Ovary (tissue), 9 donors: ENCODE results near the gene INAVA. TPM values are rescaled to one million over a fixed set of nuclear protein-coding genes. Genes with fewer than 3 reads are reported as not detected.

Experiments used
- DNase-seq, 5 donors: peaks; one replicate each; pipeline ENCODE4 v3.0.0-alpha.2; 2019 to 2020
- H3K27ac ChIP-seq, 2 donors: fragments of 200-600 bp; one replicate each; pipeline versions ENCODE4 v1.5.1 to v1.8.0; 2019 to 2022
- H3K27me3 ChIP-seq: fragments of 200-600 bp; one replicate; pipeline ENCODE4 v1.8.0; 2022
- H3K36me3 ChIP-seq: fragments of 200-600 bp; sonication (generic); one replicate; pipeline ENCODE4 v1.5.1; 2019
- H3K4me1 ChIP-seq: one replicate; pipeline ENCODE4 v1.8.1; 2013; ENCODE audit warnings: mild to moderate bottlenecking, moderate library complexity; ENCODE audit not compliant: insufficient read depth
- H3K4me3 ChIP-seq: fragments of 200-600 bp; sonication (generic); one replicate; pipeline ENCODE4 v1.5.1; 2017
- H3K9me3 ChIP-seq, 2 donors: fragments of 200-600 bp in 1 of 2; sonication (generic) in 1 of 2; one replicate each; pipeline versions ENCODE4 v1.5.1 to v1.8.1; 2013 to 2019; ENCODE audit warnings: mild to moderate bottlenecking in 1 of 2, moderate library complexity in 1 of 2
- CTCF ChIP-seq, 3 donors: fragments of 450-650 bp in 2 of 3; fragments of 200-600 bp in 1 of 3; IDR thresholded peaks; one replicate each; pipeline versions ENCODE4 v1.5.1 to v1.8.0; 2016 to 2022; ENCODE audit warnings: antibody characterized with exemption in 3 of 3, mild to moderate bottlenecking in 1 of 3
- EP300 ChIP-seq: sonication (generic); formaldehyde crosslinking; IDR thresholded peaks from one replicate; pipeline ENCODE4 v1.6.1; 2017; ENCODE audit warnings: antibody characterized with exemption
- POLR2A ChIP-seq: fragments of 450-650 bp; IDR thresholded peaks from one replicate; pipeline ENCODE4 v1.6.1; 2017; ENCODE audit warnings: antibody characterized with exemption, mild to moderate bottlenecking, moderate library complexity
- WGBS, 3 donors: extraction: QIAGEN DNeasy Blood & Tissue Kit in 1 of 3; methylation state at CpG; one replicate each; pipeline versions ENCODE4 v1.1.5 to v1.1.7; 2013 to 2017; 5-methylcytosine and 5-hydroxymethylcytosine counted together
- intact Hi-C, 4 donors: fragments of 100-400 bp; cut with DNase I; formaldehyde crosslinking; loops; one replicate each; pipeline versions ENCODE4 v1.11.0 to v1.15.1; 2022 to 2023
- polyA plus RNA-seq, 2 donors: library from polyadenylated mRNA; stranded (reverse); fragments of 200-250 nt in 1 of 2; fragments of 350-450 nt in 1 of 2; fragmentation: Illumina TruSeq in 1 of 2; extraction: RNeasy Lipid Tissue Mini Kit (QIAGEN cat#74804) in 1 of 2; gene quantifications; one replicate each; pipeline ENCODE4 v1.2.3, GENCODE V29; 2013 to 2014
- total RNA-seq, 7 donors: library from RNA; depleted of rRNA in 2 of 7; stranded (reverse); fragments of >200 nt in 2 of 7; fragmentation: NEBNext Ultra II Directional in 3 of 7; extraction: Animal tissue kit (Norgen Biotek cat#: 25700) in 3 of 7; gene quantifications; one replicate each; pipeline versions ENCODE4 v1.1.0 to v1.2.4, GENCODE V29; 2016 to 2023
- donor health status: DM: no; HTN: no; CAD: no; lungs with moderate emphysema.
- donor health status: DM: no; HTN: no; CAD: no.
- donor health status: Bipolar disorder and iron deficiency.
- donor health status: DM: yes; HTN: yes; CAD: no.
- donor health status: DM: no; HTN: no; CAD: no.
- donor health status: DM: yes; HTN: yes; CAD: no.

The INAVA gene
- total and polyA plus RNA-seq, 9 donors: 0.18 to 7.9 (median 0.70) TPM; not detected in 2

- Histone ChIP-seq H3K9me3 (no peaks in the 10 kb centered on the region), H3K36me3 (no peaks in the 10 kb centered on the region), H3K27me3 (no peaks in the 10 kb centered on the region), H3K4me3 (no peak overlapping the region), H3K4me1 (peaks cover 11% of the 10 kb centered on the region), H3K27ac (no peak overlapping the region)
- intact Hi-C loops: no loop called here
- 83 to 88% (median 86%) methylated on average over 9 of the region's 9 CpGs for WGBS, 3 donors
- no peak for DNase-seq
- TF ChIP-seq CTCF (IDR thresholded peaks at IDR 0.05) (no peak), POLR2A (no peak), EP300 (no peak)
These were observed 24.8 kb upstream of the INAVA start for GRCh38 chr1:200869753-200870391.

GRCh38 chr1:200872446-200873115 is 22.1 kb upstream of the INAVA start, which contains the start of gene GPR25:
GPR25 (plus strand) TSS chr1:200872981; CDS start chr1:200873038, 57 bp downstream.
- Histone ChIP-seq H3K27me3 (no peaks in the 10 kb centered on the region), H3K4me1 (peaks cover 8% of the 10 kb centered on the region), H3K9me3 (no peaks in the 10 kb centered on the region), H3K36me3 (no peaks in the 10 kb centered on the region), H3K27ac (no peak within 1 kb of the TSS), H3K4me3 (no peak within 1 kb of the TSS)
- no peak for DNase-seq
- intact Hi-C loops: no loop called here
- 58 to 66% (median 59%) methylated on average over 20 to 23 of the region's 23 CpGs for WGBS, 3 donors
- TF ChIP-seq POLR2A (no peak), CTCF (IDR thresholded peaks at IDR 0.05) (no peak), EP300 (no peak)

GRCh38 chr1:200873116-200873670 is 21.5 kb upstream of the INAVA start:
- H3K4me1 ChIP-seq: peaks cover 8% of the 10 kb centered on the region
- H3K9me3 ChIP-seq: no peaks in the 10 kb centered on the region
- intact Hi-C loops: no loop called here
- peak in 1 of 5 donors; percentile 28 for DNase-seq
- TF ChIP-seq CTCF (IDR thresholded peaks at IDR 0.05): no peak
- no peak overlapping the region for H3K4me3 ChIP-seq
- no peak overlapping the region for H3K27ac ChIP-seq
- no peaks in the 10 kb centered on the region for H3K27me3 ChIP-seq
- H3K36me3 ChIP-seq: no peaks in the 10 kb centered on the region
- WGBS, 3 donors: 3 to 7% (median 5%) methylated on average over 45 to 61 of the region's 61 CpGs

- DNase-seq: no peak
- 18 to 24% (median 23%) methylated on average over 38 to 66 of the region's 66 CpGs for WGBS, 3 donors
- H3K27me3 ChIP-seq: no peaks in the 10 kb centered on the region
- H3K4me1 ChIP-seq: peaks cover 8% of the 10 kb centered on the region
- no peaks in the 10 kb centered on the region for H3K9me3 ChIP-seq
- H3K36me3 ChIP-seq: no peaks in the 10 kb centered on the region
- TF ChIP-seq POLR2A (no peak), EP300 (no peak), CTCF (IDR thresholded peaks at IDR 0.05) (no peak)
- intact Hi-C loops: no loop called here
- no peak overlapping the region for H3K4me3 ChIP-seq
- H3K27ac ChIP-seq: no peak overlapping the region
These were observed 20.9 kb upstream of the INAVA start for GRCh38 chr1:200873671-200874397.
